Activated T-cell treated with anti-CD3 and anti-CD28 coated beads, Interleukin-2, amount 50 U/mL, for 1 hour (primary cell): Measurements from ENCODE around the gene PRDM16.

Experiments
- DNase-seq: peaks from one replicate; pipeline ENCODE4 v3.0.0-alpha.2; 2020

PRDM16 gene

DNA sequence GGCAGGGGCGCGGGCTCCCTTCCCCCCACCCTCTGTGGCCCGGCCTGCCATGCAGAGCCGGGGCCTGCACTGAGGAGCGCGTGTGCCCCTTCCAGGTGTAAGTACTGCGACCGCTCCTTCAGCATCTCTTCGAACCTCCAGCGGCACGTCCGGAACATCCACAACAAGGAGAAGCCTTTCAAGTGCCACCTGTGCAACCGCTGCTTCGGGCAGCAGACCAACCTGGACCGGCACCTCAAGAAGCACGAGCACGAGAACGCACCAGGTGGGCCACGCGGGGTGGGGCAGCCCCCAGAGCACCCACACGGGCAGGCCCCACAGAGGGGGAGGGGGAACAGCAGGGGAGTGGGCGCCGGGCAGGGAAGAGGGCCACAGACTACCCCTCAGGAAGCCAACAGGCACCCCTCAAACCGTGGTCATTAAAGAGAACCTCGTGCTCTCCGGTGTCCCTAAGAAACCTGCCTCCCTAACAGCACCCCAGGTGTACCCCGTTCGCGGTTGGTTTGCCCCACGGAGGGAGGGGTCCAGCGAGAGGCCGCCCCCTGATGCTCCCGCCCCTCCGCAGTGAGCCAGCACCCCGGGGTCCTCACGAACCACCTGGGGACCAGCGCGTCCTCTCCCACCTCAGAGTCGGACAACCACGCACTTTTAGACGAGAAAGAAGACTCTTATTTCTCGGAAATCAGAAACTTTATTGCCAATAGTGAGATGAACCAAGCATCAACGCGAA, 356.6 kb downstream of the PRDM16 start:
- DNase-seq = no peak

DNA sequence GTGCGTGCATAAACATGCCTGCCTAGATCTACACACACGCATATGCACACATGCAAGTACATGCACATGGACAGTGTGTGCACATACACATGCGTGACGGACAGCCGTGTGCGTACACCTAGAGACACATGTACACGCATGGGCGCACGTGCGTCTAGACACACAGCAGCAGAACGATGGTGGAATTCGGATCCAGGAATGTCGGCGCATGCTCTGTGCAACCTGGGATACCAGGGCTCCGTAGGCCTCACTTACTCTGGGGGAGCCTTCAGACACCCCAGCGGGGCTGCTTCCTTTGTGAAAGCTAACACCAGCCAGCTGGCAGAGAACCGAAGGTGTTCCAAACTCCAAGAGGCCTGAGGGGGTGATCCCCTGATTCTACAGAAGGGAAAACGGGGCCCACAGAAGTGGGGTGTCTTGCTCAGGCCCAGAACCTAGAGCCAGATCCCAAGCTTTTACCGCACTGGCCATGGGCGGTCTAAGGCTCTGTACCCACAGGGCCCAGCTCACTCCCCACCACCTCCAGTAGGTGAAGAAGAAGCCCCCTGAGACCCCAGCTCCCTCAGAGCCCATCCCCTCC, 358.0 kb downstream of the PRDM16 start:
- no peak for DNase-seq

GRCh38 chr1:3427711-3428704, 359.0 kb downstream of the PRDM16 start:
- DNase-seq = no peak

GRCh38 chr1:3428899-3429298, 359.9 kb downstream of the PRDM16 start:
- no peak for DNase-seq

DNA sequence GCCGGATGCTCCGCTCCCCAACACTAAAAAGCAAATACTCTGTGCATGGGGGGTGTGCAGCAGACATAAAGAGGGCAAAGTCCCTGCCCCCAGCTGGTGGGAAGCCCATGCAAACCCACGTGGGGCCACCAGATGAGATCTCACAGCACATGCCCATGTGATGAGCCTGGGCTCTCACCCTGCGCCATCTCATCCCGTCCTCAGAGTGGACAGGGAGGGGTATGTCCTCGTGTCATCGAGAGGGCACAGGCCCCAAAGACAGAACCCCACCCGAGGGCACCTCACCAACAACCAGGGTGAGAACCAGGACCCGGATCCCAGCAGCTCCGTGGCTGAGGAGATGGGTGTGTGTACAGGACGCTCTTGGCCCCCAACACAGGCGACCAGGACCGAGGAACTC, 360.3 kb downstream of the PRDM16 start:
- DNase-seq = no peak

DNA sequence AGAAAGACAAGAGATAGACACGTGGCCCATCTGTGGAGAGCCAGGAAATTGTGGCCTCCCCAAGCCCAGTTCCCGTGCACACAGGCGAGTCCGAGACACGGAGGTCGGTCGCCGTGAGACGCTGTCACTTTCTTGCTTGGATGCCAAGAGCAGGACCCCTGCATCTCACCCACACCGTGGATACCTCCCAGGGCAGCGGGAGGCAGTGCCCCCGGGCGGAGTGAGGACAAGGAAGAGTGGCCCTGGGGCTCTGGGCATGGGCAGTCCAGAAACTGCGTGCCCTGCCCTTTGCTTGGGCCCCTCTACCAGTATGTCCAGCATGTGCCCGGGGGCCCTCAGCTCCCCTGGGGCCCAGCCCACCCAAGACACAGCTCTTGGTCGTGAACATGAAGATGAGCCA, 360.8 kb downstream of the PRDM16 start:
- DNase-seq = no peak

- no peak for DNase-seq
Measured at GRCh38 chr1:3430406-3430805, 361.4 kb downstream of the PRDM16 start.

DNA sequence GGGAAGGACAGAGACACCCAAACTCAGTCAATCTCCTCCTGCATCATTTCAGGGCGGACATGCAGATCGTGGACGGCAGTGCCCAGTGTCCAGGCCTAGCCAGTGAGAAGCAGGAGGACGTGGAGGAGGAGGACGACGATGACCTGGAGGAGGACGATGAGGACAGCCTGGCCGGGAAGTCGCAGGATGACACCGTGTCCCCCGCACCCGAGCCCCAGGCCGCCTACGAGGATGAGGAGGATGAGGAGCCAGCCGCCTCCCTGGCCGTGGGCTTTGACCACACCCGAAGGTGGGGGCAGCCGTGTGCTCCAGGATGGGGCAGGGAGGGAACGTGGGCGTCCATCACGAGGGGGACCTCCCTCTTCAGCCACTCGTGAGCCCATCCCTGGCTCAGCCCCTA, 361.8 kb downstream of the PRDM16 start:
- DNase-seq = no peak

- no peak for DNase-seq
Measured at GRCh38 chr1:3431266-3431665, 362.3 kb downstream of the PRDM16 start.

- DNase-seq = no peak
Measured at GRCh38 chr1:3431686-3432085, 362.7 kb downstream of the PRDM16 start.

DNA sequence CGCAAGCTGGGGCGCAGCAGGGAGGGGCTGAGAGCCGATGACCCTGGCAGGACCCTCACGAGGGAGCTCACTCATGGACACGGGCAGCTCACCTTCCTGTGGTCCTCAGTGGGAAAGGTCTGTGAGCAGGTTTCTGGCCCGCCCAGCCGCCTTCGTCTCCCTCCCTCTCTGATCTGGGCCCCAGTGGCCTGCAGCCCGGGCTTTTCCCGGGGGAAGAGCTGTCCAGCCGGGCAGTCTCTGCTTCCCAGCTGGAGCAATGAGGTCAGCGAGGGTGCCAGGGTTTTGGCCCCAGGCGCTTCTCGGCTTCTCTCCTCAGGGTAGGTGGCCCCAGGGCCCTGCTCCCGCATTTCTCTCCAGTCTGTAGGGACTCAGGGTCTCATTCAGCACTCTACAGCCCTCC, 363.3 kb downstream of the PRDM16 start:
- no peak for DNase-seq

DNA sequence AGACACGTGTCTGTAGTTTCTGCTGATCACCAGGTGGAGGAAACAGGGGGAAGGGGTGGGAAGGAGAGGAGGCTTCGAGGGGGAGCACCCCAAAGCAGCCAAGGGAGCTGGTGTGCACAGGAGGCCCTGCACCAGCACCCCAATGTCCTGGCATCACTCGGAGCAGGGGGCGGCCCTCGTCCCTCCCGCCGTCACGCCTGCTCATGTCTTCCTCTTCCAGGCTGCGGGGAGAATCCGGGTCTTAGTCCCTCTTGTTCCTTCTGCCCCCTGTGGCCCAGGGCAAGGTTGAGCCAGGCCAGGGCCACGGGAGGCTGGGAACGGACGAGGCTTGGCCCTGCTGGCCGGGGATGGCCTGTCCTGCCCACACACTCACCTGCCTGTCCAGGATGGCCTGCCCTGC, 364.1 kb downstream of the PRDM16 start:
- DNase-seq = no peak

DNA sequence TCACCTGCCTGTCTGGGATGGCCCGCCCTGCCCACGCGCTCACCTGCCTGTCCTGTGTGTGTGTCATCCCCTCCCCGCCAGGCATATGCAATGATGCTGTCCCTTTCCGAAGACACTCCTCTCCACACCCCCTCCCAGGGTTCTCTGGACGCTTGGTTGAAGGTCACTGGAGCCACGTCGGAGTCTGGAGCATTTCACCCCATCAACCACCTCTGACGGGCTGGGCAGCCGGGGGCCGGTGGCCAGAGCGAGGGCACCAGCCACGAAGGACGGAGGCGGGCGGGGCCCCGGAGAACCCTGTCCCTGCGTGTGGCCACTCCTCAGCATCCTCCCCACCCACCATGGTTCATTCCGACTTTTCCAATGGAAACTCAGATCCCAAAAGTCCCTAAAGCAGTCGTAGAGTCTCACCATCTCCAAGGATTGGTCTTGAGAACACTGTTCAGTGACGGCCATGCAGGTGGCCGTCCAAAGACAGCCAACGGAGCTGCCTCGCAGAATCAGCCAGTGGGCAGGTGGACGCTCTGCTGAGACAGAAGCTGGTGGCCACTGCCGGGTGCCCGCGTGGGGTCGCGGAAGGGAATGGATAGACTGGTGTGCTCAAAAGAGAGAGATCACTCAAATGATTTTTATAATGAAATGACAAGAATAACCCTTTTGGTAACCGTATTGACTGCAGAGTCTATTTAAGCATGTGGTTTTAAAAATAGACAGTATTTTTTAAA, 364.8 kb downstream of the PRDM16 start:
- DNase-seq = no peak

- DNase-seq = no peak
Measured at GRCh38 chr1:3434406-3435110, 365.6 kb downstream of the PRDM16 start.

DNA sequence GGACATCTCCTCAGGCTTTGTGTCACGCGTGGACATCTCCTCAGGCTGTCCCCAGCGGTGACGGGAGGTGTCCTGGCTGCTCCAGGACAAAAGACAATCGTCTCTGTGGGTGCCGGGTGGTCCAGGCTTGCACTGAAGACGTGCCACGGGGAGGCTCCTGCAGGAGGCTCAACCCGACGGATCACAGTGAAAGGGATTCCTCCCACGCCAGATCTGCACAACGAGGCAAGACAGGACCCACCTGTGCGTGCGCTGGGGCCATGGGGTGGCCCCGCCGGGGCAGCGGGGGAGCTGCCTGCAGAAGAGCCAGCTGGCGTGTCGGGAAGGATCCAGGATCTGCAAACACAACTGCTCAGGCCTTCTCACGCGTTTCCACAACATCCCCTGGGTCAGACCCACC, 366.7 kb downstream of the PRDM16 start:
- DNase-seq = no peak

DNA sequence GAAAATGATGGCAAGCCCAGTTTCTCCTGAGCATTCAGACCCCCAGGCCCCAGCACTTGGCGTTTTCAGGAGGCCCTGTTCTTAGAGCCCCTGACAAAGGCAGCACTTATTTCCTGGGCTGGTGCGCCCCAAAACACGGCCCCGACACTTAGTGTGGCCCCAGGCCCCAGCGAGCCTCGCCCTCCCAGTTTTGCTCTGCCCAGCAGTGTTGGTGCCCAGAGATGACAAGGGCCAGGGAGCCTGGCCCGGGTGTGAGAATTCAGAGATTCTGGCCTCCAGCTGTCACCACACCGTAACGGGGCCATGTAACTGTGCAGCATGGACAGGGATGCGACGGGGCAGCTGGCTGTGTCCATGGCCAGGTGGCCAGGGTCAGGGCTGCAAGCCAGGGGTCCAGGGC, 367.4 kb downstream of the PRDM16 start:
- DNase-seq = no peak

DNA sequence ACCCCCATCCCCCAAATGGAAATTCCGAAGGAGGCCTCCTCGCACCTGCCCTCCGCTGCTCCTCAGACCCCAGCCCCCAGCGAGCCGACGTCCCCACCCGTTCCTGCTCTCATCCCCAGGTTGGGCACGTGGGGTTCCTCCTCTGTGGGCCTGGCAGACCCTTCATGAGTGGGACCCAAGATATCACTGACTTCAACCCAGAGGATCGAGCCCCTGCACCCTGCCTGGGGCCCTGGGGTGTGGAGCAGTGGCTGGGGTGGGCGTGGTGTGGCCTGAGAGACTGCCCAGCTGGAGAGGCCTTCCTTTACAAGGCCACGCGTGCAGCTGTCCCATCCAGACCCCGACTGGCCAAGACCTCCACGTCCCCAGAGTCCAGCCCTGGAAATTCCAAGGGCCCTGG, 367.9 kb downstream of the PRDM16 start:
- no peak for DNase-seq

DNA sequence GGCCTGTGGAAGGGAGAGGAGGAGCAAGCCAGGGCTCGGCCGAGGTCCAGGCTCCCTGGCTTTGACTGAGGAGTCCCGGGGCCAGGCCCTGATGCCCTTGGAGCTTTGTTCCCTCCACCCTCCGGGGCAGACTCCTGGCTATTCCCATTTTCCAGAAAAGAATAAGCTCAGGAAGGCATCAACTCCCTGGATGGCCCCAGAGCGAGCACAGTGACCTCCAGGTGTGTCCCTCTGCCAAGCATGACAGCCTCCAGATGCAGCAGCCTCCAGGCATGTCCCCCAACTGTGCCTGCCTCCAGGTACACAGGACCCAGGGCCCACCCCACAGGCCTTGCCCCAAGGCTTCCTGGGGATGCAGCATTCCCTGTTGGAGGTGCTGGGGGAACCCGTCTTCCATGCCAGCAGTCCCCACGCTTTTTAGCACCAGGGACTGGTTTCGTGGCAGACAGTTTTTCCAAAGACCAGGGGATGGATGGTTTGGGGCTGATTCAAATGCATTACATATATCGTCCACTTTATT, 369.7 kb downstream of the PRDM16 start:
- no peak for DNase-seq

- no peak for DNase-seq
Measured at GRCh38 chr1:3439346-3440299, 370.6 kb downstream of the PRDM16 start.

- no peak for DNase-seq
Measured at GRCh38 chr1:3440300-3440681, 371.3 kb downstream of the PRDM16 start.
